Cardiac fibroblast (primary cell): ENCODE results near the gene KRTAP5-3.

ENCODE experiments used
- DNase-seq, 2 donors: peaks; one replicate each; pipeline versions ENCODE4 v3.0.0 to v3.0.0-alpha.2; 2010; ENCODE audit warnings: low read depth in 2 of 2
- H3K4me3 ChIP-seq, 2 donors: replicated peaks in 1 of 2; 1 replicate in 1 of 2; 2 replicates in 1 of 2; pipeline ENCODE4 v1.5.1; 2011; ENCODE audit warnings: low read depth in 2 of 2, low read length in 2 of 2, mild to moderate bottlenecking in 2 of 2, moderate library complexity in 1 of 2
- TF ChIP-seq, protein P1 (sequence below): IDR thresholded peaks from one replicate; pipeline ENCODE4 v1.5.1; 2011; ENCODE audit warnings: low read depth, mild to moderate bottlenecking, low read length, inconsistent platforms

KRTAP5-3 gene

DNA sequence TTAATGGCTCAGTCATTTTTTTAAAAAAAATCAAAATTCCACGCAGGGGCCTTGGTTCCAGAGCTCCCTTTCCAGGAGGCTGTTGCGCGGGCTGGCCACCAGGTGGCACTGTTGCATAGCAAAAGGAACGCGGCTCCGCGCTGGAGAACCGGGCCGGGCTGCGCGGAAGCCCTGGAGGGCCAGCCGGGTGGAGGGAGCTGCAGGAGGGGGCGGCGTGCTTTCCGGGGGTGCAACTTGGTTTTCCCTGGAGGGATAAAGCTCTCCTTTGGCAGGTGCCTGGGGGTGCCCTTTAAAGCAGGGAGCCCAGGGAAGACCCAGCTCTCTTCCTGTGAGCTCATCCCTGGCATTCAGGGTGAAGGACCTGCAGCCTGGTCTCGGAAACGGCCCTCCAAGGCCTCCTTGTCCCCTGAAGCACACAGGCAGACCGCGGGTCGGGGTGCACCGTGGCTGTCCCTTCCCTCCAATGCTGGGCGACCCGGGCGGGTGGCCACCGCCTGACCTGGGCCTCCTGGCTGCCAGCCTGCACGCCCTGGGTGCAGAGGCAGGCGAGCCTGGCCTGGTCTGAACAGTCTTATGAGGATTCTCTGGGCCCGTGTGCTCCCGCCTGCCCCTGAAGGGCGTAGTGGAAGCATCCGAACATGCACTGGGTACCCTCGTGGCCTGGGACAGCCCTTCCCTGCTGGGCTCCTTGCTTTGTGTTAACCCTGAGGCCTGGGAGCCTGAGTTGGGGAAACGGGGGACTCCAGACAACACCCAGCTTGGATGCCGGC is 44.7 kb upstream of the KRTAP5-3 start:
- DNase-seq, result peak; percentile 57 to 62
- TF ChIP-seq, protein P1, sequence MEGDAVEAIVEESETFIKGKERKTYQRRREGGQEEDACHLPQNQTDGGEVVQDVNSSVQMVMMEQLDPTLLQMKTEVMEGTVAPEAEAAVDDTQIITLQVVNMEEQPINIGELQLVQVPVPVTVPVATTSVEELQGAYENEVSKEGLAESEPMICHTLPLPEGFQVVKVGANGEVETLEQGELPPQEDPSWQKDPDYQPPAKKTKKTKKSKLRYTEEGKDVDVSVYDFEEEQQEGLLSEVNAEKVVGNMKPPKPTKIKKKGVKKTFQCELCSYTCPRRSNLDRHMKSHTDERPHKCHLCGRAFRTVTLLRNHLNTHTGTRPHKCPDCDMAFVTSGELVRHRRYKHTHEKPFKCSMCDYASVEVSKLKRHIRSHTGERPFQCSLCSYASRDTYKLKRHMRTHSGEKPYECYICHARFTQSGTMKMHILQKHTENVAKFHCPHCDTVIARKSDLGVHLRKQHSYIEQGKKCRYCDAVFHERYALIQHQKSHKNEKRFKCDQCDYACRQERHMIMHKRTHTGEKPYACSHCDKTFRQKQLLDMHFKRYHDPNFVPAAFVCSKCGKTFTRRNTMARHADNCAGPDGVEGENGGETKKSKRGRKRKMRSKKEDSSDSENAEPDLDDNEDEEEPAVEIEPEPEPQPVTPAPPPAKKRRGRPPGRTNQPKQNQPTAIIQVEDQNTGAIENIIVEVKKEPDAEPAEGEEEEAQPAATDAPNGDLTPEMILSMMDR, result peak; percentile 94
- H3K4me3 ChIP-seq, result no peak overlapping the region

DNA sequence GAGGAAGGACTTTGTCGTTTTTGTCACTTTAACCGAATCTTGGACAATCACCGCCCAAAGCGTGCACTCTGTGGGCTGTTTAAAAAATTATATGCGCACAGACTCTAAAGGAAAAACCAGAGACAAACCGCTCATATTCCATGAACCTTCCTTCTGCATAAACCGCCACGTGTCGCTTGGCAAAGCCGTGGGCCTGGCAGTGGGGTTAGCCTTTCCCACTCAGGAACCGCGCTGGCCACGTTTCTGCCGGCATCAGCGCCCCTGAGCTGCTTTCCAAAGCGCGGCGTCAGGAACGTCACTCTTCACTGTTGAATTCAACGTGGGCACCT is 44.1 kb upstream of the KRTAP5-3 start:
- H3K4me3 ChIP-seq, result no peak overlapping the region
- TF ChIP-seq, protein P1, result no peak

DNA sequence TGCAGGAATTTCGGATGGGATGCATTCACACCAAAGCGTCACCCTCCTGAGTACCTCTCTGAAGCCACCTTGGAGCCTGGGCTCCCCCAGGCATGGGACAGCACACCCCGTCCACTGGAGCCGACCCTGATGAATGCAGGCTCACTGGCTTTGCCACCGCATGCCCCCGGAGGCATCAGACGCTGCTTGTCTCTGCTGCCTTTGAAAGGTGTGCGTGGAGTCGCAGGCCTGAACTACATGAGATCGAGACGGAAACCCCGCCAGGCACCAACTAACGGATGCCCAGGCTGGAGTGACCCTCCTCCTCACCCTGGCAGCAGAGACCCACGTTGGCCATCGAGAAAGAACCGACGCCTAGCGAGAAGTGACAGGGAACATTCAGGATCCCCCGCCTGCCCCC is 43.8 kb upstream of the KRTAP5-3 start:
- no peak overlapping the region for H3K4me3 ChIP-seq
- DNase-seq, result no peak
- TF ChIP-seq, protein P1, result no peak

More for the DNA sequence above, 44.1 kb upstream of the KRTAP5-3 start:
- no peak for DNase-seq

DNA sequence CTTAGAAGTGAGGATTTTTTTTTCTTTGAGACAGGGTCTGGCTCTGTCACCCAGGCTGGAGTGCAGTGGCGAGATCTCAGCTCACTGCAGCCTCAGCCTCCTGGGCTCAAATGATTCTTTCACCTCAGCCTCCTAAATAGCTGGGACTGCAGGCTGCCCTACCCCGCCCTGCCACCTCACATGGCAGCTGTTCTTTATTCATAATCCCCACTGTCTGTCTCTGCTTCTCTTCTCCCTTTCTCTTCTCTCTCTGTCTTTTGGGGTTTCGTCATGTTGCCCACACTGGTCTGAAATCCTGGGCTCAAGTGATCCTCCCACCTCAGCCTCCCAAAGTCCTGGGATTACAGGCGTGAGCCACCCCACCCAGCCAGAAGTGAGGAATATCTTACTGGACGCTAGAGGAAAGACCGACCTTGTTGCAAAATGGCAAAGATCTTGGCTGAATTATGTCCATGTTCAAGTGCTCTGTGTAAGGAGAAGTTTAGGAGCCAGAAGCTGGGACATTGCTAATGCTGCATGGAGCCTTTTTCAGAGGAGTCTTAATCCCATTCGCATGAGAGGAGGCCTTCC is 43.2 kb upstream of the KRTAP5-3 start:
- DNase-seq, result no peak
- TF ChIP-seq, protein P1, result no peak
- H3K4me3 ChIP-seq, result no peak overlapping the region

DNA sequence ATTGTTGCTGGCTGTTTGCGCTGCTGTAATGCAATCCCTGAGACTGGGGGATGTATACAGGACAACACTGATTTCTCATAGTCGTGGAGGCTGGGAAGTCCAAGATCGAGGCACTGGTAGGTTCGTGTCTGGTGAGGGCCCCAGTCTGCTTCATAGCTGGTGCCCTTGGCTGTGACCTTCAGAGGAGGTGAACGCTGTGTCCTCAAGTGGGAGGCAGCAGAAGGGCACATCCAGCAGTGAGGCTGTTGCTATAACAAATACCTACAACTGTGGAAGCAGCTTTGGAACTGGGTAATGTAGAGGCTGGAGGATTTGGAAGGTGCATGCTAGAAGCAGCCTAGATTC is 42.6 kb upstream of the KRTAP5-3 start:
- TF ChIP-seq, protein P1, result no peak

DNA sequence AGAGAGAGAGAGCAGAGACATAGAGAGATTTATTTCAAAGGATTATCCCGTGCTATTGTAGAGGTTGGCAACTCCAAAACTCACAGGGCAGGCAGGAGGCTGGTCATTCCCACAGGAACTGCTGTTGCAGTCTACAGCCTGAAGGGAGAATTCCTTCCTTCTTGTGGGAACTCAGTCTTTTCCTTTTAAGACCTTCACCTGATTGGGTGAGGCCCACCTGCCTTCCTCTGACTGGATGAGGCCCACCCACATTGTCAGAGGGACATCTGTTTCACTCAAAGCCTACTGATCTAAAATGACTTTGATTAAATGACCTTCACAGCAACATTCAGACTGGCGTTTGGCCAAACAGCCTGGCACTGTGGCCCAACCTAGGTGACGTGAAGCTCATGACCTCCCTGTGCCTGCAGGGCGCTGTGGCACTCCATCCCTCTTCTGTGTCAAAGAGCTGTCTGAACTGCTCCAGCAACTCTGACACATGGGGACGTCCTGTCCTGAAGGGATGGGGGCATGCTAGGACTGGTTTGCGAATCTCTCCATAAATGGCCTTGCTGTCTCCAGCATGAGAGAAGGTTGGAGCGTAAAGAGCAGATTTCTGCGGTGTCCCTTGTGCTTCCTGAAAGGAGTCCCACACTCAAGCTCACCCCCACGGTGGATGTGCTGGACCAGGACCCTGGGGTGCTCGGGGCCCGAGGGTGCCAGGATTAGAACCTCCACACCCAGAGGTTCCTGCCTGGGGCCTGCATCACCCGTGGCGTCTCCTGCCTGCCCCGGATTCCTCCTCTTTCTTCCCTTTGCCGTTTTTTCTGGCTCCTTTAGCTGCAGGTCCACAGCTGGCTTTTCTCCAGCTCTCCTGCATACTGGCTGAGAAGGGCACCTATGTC is 42.0 kb upstream of the KRTAP5-3 start:
- TF ChIP-seq, protein P1, result no peak
- H3K4me3 ChIP-seq, result no peak overlapping the region
- DNase-seq, result no peak

More for the DNA sequence above, 42.6 kb upstream of the KRTAP5-3 start:
- no peak overlapping the region for H3K4me3 ChIP-seq
- no peak for DNase-seq
